Thoracic aorta endothelial cell (primary cell): Measurements from ENCODE around the gene CNOT6L. TPM values are rescaled to one million over a fixed set of nuclear protein-coding genes. Genes with fewer than 3 reads are reported as not detected.

Experiments
- small RNA-seq: library from RNA; depleted of rRNA; stranded (forward); fragments of <200 nt; gene quantifications from one replicate; pipeline ENCODE3, GENCODE V24; 2012
- total RNA-seq: library from RNA; depleted of rRNA; stranded (reverse); fragments of >200 nt; gene quantifications from 2 replicates; pipeline ENCODE4 v1.2.3, GENCODE V29; 2012

The CNOT6L gene
- 59.4 and 70.1 TPM in 2 replicates for total RNA-seq

GRCh38 chr4:77818602-77819403 is at the start of gene CNOT6L:
CNOT6L (minus strand) TSS chr4:77819368; CDS start chr4:77819308, 60 bp downstream.

GRCh38 chr4:77862478-77863216 is 43.5 kb upstream of the CNOT6L start, which contains the start of gene MRPL1:
MRPL1 (plus strand) TSS chr4:77862830; CDS start chr4:77862849, 19 bp downstream.

Small RNA genes within 50 kb of the gene (small RNA-seq; reads per million reads assigned to genes)
- gene AC112225.1 (3.0 reads per million, percentile 65 among the genes with 10 or more reads in this experiment), gene RF00612 (not detected)

Other genes starting within 250 kb of the CNOT6L start
- gene CXCL13, start 213.5 kb downstream of the CNOT6L start, total RNA-seq = not detected in 2 replicates
- 61.5 and 72.6 TPM in 2 replicates for gene MRPL1, start 43.5 kb upstream of the CNOT6L start, total RNA-seq
- 2.3 and 7.7 TPM in 2 replicates for gene FRAS1, start 238.0 kb upstream of the CNOT6L start, total RNA-seq